ENCODE measurements around the gene LETM1. TPM values are rescaled to one million over a fixed set of nuclear protein-coding genes. Genes with fewer than 3 reads are reported as not detected.

The LETM1 gene
- total RNA-seq, 1 experiment from 2014 or later = 102 TPM

DNA sequence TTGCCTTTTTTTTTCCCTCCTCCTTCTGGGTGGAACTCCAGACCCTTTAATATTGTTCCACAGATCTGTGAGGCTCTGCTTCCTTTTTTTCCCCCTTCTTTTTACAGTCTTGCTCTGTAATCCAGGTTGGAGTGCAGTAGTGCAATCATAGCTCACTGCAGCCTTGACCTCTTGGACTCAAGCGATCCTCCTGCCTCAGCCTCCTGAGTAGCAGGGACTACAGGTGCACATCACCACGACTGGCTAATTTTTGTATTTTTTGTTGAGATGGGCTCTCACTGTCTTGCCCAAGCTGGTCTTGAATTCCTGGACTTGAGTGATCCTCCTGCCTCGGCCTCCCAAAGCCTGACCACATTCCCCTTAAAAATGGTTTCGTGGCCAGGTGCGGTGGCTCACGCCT, 42.1 kb upstream of the LETM1 start:
- no TSS peak for BruUV-seq (replicated peaks)
- Histone ChIP-seq H3K36me3 (ENCODE audit: insufficient read depth, low read length, poor library complexity, severe bottlenecking) (peaks cover 44% of the 10 kb centered on the region), H3K9me3 (ENCODE audit: low read depth, low read length, poor library complexity, severe bottlenecking) (no peaks in the 10 kb centered on the region), H3K27me3 (replicated peaks; ENCODE audit: insufficient read depth, low read depth, low read length, poor library complexity) (no peaks in the 10 kb centered on the region), H3K4me3 (ENCODE audit: low read depth, low read length, poor library complexity, severe bottlenecking) (no peak overlapping the region), H3K27ac (ENCODE audit: low read depth, low read length, poor library complexity, severe bottlenecking) (no peak overlapping the region), H3K4me1 (ENCODE audit: insufficient read depth, low read length, poor library complexity, severe bottlenecking) (no peaks in the 10 kb centered on the region)
- intact Hi-C loops (cut with micrococcal nuclease; ENCODE audit: unreplicated experiment) = loop anchor here (5.0 kb wide), 2 partner anchors 86 to 151 kb away; no protein-coding TSS in a partner anchor
- TF ChIP-seq EZH2 (IDR thresholded peaks at IDR 0.05; ENCODE audit: borderline replicate concordance, low read depth, low read length, poor library complexity, severe bottlenecking) = no peak
- TF ChIP-seq, protein P1, sequence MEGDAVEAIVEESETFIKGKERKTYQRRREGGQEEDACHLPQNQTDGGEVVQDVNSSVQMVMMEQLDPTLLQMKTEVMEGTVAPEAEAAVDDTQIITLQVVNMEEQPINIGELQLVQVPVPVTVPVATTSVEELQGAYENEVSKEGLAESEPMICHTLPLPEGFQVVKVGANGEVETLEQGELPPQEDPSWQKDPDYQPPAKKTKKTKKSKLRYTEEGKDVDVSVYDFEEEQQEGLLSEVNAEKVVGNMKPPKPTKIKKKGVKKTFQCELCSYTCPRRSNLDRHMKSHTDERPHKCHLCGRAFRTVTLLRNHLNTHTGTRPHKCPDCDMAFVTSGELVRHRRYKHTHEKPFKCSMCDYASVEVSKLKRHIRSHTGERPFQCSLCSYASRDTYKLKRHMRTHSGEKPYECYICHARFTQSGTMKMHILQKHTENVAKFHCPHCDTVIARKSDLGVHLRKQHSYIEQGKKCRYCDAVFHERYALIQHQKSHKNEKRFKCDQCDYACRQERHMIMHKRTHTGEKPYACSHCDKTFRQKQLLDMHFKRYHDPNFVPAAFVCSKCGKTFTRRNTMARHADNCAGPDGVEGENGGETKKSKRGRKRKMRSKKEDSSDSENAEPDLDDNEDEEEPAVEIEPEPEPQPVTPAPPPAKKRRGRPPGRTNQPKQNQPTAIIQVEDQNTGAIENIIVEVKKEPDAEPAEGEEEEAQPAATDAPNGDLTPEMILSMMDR (conservative IDR thresholded peaks at IDR 0.05; ENCODE audit: low read depth, low read length) = no peak
- DNase-seq (ENCODE audit: low spot score) = no peak
- ChIA-PET CTCF (interaction anchor here (0.6 to 0.7 kb wide), 2 partner anchors 31 to 69 kb away, joined by 6 to 7 read pairs; no protein-coding TSS in a partner anchor), POLR2A (ENCODE audit: low non-redundant PET) (interaction anchor here (0.7 kb wide), 1 partner anchor 12 kb away, joined by 21 read pairs; no protein-coding TSS in a partner anchor)

DNA sequence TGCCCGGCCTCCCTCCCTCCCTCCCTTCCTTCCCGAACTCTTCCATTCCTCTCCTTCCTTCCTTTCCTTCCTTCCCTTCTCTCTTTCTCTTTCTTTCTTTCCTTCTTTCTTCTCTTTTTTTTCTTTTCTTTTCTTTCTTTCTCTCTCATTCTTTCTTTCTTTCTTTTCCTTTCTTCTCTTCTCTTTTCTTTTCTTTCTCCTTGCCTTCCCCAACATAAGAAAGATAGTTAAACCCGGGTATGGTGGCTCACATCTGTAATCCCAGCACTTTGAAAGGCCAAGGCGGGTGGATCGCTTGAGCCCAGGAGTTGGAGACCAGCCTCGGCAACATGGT, 40.7 kb upstream of the LETM1 start:
- Histone ChIP-seq H3K27me3 (replicated peaks; ENCODE audit: insufficient read depth, low read depth, low read length, poor library complexity) (no peaks in the 10 kb centered on the region), H3K4me3 (ENCODE audit: low read depth, low read length, poor library complexity, severe bottlenecking) (no peak overlapping the region), H3K4me1 (ENCODE audit: insufficient read depth, low read length, poor library complexity, severe bottlenecking) (no peaks in the 10 kb centered on the region), H3K9me3 (ENCODE audit: low read depth, low read length, poor library complexity, severe bottlenecking) (no peaks in the 10 kb centered on the region), H3K36me3 (ENCODE audit: insufficient read depth, low read length, poor library complexity, severe bottlenecking) (peaks cover 36% of the 10 kb centered on the region), H3K27ac (ENCODE audit: low read depth, low read length, poor library complexity, severe bottlenecking) (no peak overlapping the region)
- no peak for TF ChIP-seq EZH2 (IDR thresholded peaks at IDR 0.05; ENCODE audit: borderline replicate concordance, low read depth, low read length, poor library complexity, severe bottlenecking)
- TF ChIP-seq, protein P1 (conservative IDR thresholded peaks at IDR 0.05; ENCODE audit: low read depth, low read length) = no peak
- BruUV-seq (replicated peaks) = no TSS peak
- intact Hi-C loops (cut with micrococcal nuclease; ENCODE audit: unreplicated experiment) = loop anchor here (5.0 kb wide), 2 partner anchors 84 to 149 kb away; no protein-coding TSS in a partner anchor
- ChIA-PET POLR2A (ENCODE audit: low non-redundant PET) (no interaction called here), CTCF (no interaction called here)
- no peak for DNase-seq (ENCODE audit: low spot score)

- Histone ChIP-seq H3K36me3 (ENCODE audit: insufficient read depth, low read length, poor library complexity, severe bottlenecking) (peaks cover 31% of the 10 kb centered on the region), H3K27me3 (replicated peaks; ENCODE audit: insufficient read depth, low read depth, low read length, poor library complexity) (no peaks in the 10 kb centered on the region), H3K4me3 (ENCODE audit: low read depth, low read length, poor library complexity, severe bottlenecking) (no peak overlapping the region), H3K9me3 (ENCODE audit: low read depth, low read length, poor library complexity, severe bottlenecking) (no peaks in the 10 kb centered on the region), H3K27ac (ENCODE audit: low read depth, low read length, poor library complexity, severe bottlenecking) (no peak overlapping the region), H3K4me1 (ENCODE audit: insufficient read depth, low read length, poor library complexity, severe bottlenecking) (no peaks in the 10 kb centered on the region)
- POLR2A ChIA-PET (ENCODE audit: low non-redundant PET) = no interaction called here
- no peak for DNase-seq (ENCODE audit: low spot score)
- intact Hi-C loops (cut with micrococcal nuclease; ENCODE audit: unreplicated experiment) = loop anchor here (5.0 kb wide), 2 partner anchors 84 to 149 kb away; no protein-coding TSS in a partner anchor
- CTCF ChIA-PET = interaction anchor here (0.6 kb wide), 1 partner anchor 302 kb away, joined by 3 read pairs; no protein-coding TSS in a partner anchor
- TF ChIP-seq EZH2 (IDR thresholded peaks at IDR 0.05; ENCODE audit: borderline replicate concordance, low read depth, low read length, poor library complexity, severe bottlenecking) = no peak
- no TSS peak for BruUV-seq (replicated peaks)
These were observed 40.2 kb upstream of the LETM1 start for GRCh38 chr4:1895971-1896657.

Measured in A673 (cell line).